OCI-LY7 (cell line): Measurements from ENCODE around the gene PLCB2. TPM values are rescaled to one million over a fixed set of nuclear protein-coding genes. Genes with fewer than 3 reads are reported as not detected.
A peak's percentile ranks its signal among the peaks of the same experiment; 100 is the strongest.

Experiments
- BruUV-seq: library from RNA; stranded (reverse); fragments of 400-500 nt; replicated peaks from 2 replicates; lab custom pipeline; 2021; lab: Mats Ljungman, UMichigan
- CTCF ChIA-PET: fragments of 300-600 bp; sonication (Branson Sonifier 250); formaldehyde crosslinking; loops from one replicate; lab custom pipeline; 2022; ENCODE audit warnings: antibody characterized with exemption; ENCODE audit not compliant: unreplicated experiment; lab: Charles Lee
- POLR2A ChIA-PET: fragments of 300-600 bp; sonication (Branson Sonifier 250); formaldehyde crosslinking; loops from one replicate; lab custom pipeline; 2022; ENCODE audit warnings: antibody characterized with exemption; lab: Charles Lee
- DNase-seq: peaks from one replicate; pipeline ENCODE4 v3.0.0-alpha.2; 2015; ENCODE audit warnings: low spot score
- H2AFZ ChIP-seq: fragments of 200-600 bp; sonication (generic), shearing (Covaris generic); 2 replicates; pipeline ENCODE4 v1.6.1; 2014; ENCODE audit warnings: mild to moderate bottlenecking, antibody characterized with exemption, low read length, moderate library complexity
- H3K27ac ChIP-seq: fragments of 200-600 bp; sonication (generic); 2 replicates; pipeline ENCODE4 v1.5.1; 2014; ENCODE audit warnings: mixed run types, low read depth, mild to moderate bottlenecking, moderate library complexity, low read length, inconsistent platforms; ENCODE audit not compliant: poor library complexity, severe bottlenecking
- H3K36me3 ChIP-seq: fragments of 200-600 bp; sonication (generic); 2 replicates; pipeline ENCODE4 v1.6.1; 2014; ENCODE audit warnings: mild to moderate bottlenecking, antibody characterized with exemption, low read length, moderate library complexity, mixed read lengths; ENCODE audit not compliant: insufficient read depth
- H3K4me1 ChIP-seq: fragments of 200-600 bp; sonication (generic); 2 replicates; pipeline ENCODE4 v1.5.1; 2014; ENCODE audit warnings: mild to moderate bottlenecking, low read length; ENCODE audit not compliant: insufficient read depth, poor library complexity, severe bottlenecking
- H3K4me2 ChIP-seq: fragments of 200-600 bp; sonication (generic); 2 replicates; pipeline ENCODE4 v1.6.1; 2014; ENCODE audit warnings: mild to moderate bottlenecking, low read length
- H3K4me3 ChIP-seq: fragments of 200-600 bp; sonication (generic); 2 replicates; pipeline ENCODE4 v1.5.1; 2014; ENCODE audit warnings: mild to moderate bottlenecking, low read depth, low read length; ENCODE audit not compliant: poor library complexity, severe bottlenecking
- H3K79me2 ChIP-seq: fragments of 200-600 bp; sonication (generic); 2 replicates; pipeline ENCODE4 v1.6.1; 2016; ENCODE audit warnings: low read depth, mild to moderate bottlenecking, low read length, moderate library complexity, mixed read lengths; ENCODE audit not compliant: insufficient read depth
- H3K9me2 ChIP-seq: fragments of 200-600 bp; sonication (generic); 2 replicates; pipeline ENCODE4 v1.6.1; 2016; ENCODE audit warnings: mild to moderate bottlenecking, low read length, mixed read lengths; ENCODE audit not compliant: insufficient read depth
- H3K9me3 ChIP-seq: fragments of 200-600 bp; sonication (generic); 2 replicates; pipeline ENCODE4 v1.6.1; 2014; ENCODE audit warnings: mild to moderate bottlenecking, mixed run types, low read length, mixed read lengths
- H4K20me1 ChIP-seq: fragments of 200-600 bp; sonication (generic); 2 replicates; pipeline ENCODE4 v1.6.1; 2014; ENCODE audit warnings: mild to moderate bottlenecking, antibody characterized with exemption, low read length, moderate library complexity, mixed read lengths; ENCODE audit not compliant: insufficient read depth
- EZH2phosphoT487 ChIP-seq: fragments of 200-600 bp; sonication (generic); IDR thresholded peaks from 2 replicates; pipeline ENCODE4 v1.6.1; 2018; ENCODE audit warnings: low read depth, borderline replicate concordance, mild to moderate bottlenecking, mixed run types, antibody characterized with exemption, low read length, moderate library complexity, mixed read lengths
- intact Hi-C: fragments of 100-400 bp; cut with micrococcal nuclease; formaldehyde crosslinking; loops from one replicate; pipeline ENCODE4 v1.10.0; 2022; ENCODE audit not compliant: unreplicated experiment
- total RNA-seq, 2 experiments: library from RNA; depleted of rRNA in 1 of 2; stranded (reverse); fragments of >200 nt in 1 of 2; shearing (Covaris generic) in 1 of 2; gene quantifications; 2 replicates each; pipeline ENCODE4 v1.2.3, GENCODE V29; 2014 to 2022
- TF ChIP-seq, protein P1 (sequence below): fragments of 200-600 bp; sonication (generic); conservative IDR thresholded peaks from 2 replicates; pipeline ENCODE4 v1.5.1; 2014; ENCODE audit warnings: mild to moderate bottlenecking, antibody characterized with exemption, low read length, moderate library complexity, mixed read lengths

The PLCB2 gene
- total RNA-seq, 2 experiments from 2014 or later, result 9.6 TPM; not detected in 1

DNA sequence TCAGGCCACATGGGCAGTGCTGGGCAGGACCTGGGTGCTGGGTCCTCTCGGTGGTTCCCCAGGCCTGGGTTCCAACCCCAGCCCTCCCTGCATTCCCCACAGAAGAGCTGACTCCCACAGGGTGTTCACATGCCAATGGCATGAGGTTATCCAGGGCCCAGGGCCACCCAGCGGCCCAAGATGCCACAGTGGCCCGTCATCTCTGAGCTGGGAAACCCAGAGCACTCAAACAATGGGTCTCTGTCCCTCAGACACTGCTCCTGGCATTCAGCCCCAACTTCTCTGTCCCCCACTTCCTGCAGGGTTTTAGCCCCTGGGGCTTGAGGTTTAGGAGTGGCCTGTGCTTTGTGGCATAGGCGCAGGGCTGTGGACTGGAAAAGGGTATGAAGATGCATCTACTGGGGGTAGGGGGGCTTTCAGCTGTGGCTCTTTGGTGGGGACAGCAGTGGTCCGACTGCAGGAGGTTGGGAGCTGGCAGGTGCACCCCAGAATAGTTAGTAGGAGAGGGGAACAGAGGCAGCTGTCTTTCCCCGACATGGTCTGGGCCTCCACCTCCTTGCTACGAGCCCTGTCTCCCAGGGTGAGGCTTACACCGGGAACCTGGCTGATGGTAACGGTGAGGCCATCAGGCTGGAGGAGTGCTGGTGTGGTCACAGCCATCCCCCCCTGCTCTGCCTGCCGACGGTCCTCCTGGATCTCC is 31.3 kb upstream of the PLCB2 start:
- no peak for DNase-seq
- Histone ChIP-seq H3K9me3 (no peaks in the 10 kb centered on the region), H3K9me2 (no peaks in the 10 kb centered on the region), H3K27ac (no peak overlapping the region), H3K4me3 (no peak overlapping the region), H3K79me2 (no peaks in the 10 kb centered on the region), H4K20me1 (no peaks in the 10 kb centered on the region), H3K4me2 (no peak overlapping the region), H3K4me1 (peaks cover 10% of the 10 kb centered on the region), H2AFZ (no peak overlapping the region), H3K36me3 (no peaks in the 10 kb centered on the region)
- BruUV-seq, result no TSS peak
- intact Hi-C loops, result loop anchor here (1.0 kb wide), 2 partner anchors 18 to 60 kb away; no protein-coding TSS in a partner anchor
- POLR2A ChIA-PET, result no interaction called here
- CTCF ChIA-PET, result interaction anchor here (1.1 to 1.6 kb wide), 2 partner anchors 16 to 19 kb away, joined by 3 to 5 read pairs; no protein-coding TSS in a partner anchor
- TF ChIP-seq, protein P1, sequence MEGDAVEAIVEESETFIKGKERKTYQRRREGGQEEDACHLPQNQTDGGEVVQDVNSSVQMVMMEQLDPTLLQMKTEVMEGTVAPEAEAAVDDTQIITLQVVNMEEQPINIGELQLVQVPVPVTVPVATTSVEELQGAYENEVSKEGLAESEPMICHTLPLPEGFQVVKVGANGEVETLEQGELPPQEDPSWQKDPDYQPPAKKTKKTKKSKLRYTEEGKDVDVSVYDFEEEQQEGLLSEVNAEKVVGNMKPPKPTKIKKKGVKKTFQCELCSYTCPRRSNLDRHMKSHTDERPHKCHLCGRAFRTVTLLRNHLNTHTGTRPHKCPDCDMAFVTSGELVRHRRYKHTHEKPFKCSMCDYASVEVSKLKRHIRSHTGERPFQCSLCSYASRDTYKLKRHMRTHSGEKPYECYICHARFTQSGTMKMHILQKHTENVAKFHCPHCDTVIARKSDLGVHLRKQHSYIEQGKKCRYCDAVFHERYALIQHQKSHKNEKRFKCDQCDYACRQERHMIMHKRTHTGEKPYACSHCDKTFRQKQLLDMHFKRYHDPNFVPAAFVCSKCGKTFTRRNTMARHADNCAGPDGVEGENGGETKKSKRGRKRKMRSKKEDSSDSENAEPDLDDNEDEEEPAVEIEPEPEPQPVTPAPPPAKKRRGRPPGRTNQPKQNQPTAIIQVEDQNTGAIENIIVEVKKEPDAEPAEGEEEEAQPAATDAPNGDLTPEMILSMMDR, result no peak
- no peak for TF ChIP-seq EZH2phosphoT487

DNA sequence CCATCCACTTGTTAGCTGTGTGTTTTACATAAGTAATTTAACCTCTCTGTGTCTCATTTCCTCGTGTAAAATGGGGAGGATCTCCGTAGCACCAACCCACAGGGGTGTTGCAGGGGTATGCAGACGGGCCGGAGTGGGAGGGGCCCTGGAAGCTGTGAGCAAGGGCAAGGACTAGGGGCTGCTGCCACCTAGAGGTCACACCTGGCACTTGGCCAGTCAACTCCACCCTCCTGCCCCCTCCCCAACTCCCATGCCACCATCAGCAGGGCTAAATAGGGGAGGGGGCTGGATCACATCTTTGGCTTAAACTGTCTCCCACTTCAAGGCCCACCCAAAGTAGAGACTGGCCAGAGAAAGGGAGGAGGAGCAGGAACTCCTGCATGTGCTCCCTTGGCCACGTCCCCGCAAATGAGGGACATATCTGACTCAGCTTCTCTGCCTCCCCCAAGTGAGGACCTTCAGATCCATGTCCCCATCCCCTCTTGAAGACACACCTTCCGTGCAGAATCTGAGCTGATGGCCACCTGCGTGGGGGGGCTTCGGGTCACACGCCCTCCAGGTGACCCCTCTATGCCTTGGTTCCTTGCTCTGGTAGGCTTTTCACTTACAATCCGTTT is 30.4 kb upstream of the PLCB2 start:
- BruUV-seq, result no TSS peak
- CTCF ChIA-PET, result interaction anchor here (0.6 to 1.6 kb wide), 8 partner anchors 10 to 59 kb away, joined by 3 to 5 read pairs (median 4); partner anchors contain the start of genes INAFM2 and PLCB2
- no peak for TF ChIP-seq EZH2phosphoT487
- TF ChIP-seq, protein P1, result peak; percentile 94

More for the DNA sequence above, 30.4 kb upstream of the PLCB2 start:
- intact Hi-C loops, result loop anchor here (1.0 kb wide), 2 partner anchors 17 to 59 kb away; no protein-coding TSS in a partner anchor
- Histone ChIP-seq H2AFZ (peak overlapping the region; percentile 72), H3K79me2 (no peaks in the 10 kb centered on the region), H4K20me1 (no peaks in the 10 kb centered on the region), H3K4me3 (no peak overlapping the region), H3K9me3 (no peaks in the 10 kb centered on the region), H3K4me1 (peaks cover 13% of the 10 kb centered on the region), H3K4me2 (peak overlapping the region; percentile 35; the same call in 1 of the 2 replicates), H3K9me2 (no peaks in the 10 kb centered on the region), H3K27ac (no peak overlapping the region), H3K36me3 (no peaks in the 10 kb centered on the region)
- DNase-seq, result peak; percentile 81
- POLR2A ChIA-PET, result interaction anchor here (0.5 to 1.3 kb wide), 3 partner anchors 11 to 150 kb away, joined by 3 to 5 read pairs (median 3); partner anchors contain the start of gene INAFM2
